Tibial nerve (tissue), 3 donors: Measurements from ENCODE around the gene AMOTL2.

ENCODE experiments used
- POLR2A ChIP-seq, 2 donors: fragments of 450-650 bp; IDR thresholded peaks; one replicate each; pipeline ENCODE4 v1.6.1; 2017; ENCODE audit warnings: antibody characterized with exemption in 2 of 2, mild to moderate bottlenecking in 2 of 2, moderate library complexity in 2 of 2
- TF ChIP-seq, protein P1 (sequence below), 5 experiments: fragments of 200-600 bp in 3 of 5; fragments of 450-650 bp in 2 of 5; sonication (generic) in 3 of 5; IDR thresholded peaks; one replicate each; pipeline ENCODE4 v1.5.1; 2016 to 2019; ENCODE audit warnings: antibody characterized with exemption in 5 of 5, mild to moderate bottlenecking in 3 of 5, moderate library complexity in 2 of 5

DNA sequence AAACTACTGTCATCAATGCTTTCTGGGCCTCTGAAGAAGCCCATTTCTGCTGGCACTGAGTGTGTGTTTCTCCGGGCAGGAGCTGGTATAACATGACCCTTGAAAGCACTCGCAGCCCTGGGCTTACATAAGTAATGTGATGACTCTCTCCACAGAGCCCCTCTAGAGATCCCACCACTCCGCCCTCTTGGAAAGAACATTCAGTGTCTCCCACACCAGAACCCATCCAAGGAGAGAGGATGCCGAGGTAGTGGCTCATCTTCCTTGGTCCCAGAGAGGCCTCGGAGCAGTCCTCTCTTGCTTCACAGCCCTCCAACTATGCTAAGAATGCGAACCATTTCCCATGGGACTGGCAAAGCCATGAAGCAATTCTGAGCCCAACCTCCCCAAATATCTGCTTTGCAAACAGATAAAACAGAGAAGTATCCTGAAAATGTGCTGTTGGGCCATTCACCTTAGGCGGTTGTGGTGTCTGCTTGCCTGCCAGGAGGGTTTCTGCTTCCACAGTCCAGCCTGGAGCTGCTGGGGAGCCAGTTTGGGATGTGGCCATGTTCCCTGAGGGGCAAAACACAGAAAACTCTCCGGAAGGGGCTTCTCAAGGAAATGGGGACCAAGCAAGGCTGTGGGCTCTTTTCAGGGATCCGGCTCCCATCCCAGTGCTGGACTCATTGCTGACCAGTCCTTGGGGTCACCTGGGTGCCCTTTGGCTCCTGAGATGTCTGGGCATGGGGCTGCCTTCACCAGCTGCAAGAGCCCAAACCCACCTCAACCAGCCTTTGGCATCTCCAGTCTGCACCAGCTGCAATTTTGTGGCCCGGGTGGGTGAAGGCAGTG, 47.3 kb downstream of the AMOTL2 start:
- TF ChIP-seq, protein P1, sequence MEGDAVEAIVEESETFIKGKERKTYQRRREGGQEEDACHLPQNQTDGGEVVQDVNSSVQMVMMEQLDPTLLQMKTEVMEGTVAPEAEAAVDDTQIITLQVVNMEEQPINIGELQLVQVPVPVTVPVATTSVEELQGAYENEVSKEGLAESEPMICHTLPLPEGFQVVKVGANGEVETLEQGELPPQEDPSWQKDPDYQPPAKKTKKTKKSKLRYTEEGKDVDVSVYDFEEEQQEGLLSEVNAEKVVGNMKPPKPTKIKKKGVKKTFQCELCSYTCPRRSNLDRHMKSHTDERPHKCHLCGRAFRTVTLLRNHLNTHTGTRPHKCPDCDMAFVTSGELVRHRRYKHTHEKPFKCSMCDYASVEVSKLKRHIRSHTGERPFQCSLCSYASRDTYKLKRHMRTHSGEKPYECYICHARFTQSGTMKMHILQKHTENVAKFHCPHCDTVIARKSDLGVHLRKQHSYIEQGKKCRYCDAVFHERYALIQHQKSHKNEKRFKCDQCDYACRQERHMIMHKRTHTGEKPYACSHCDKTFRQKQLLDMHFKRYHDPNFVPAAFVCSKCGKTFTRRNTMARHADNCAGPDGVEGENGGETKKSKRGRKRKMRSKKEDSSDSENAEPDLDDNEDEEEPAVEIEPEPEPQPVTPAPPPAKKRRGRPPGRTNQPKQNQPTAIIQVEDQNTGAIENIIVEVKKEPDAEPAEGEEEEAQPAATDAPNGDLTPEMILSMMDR (IDR thresholded peaks at IDR 0.05) = no peak
- no peak for TF ChIP-seq POLR2A (IDR thresholded peaks at IDR 0.05)
